ENCODE results near the gene COL26A1.
"Not testable (repeated sequence)": the region's sequence is repeated elsewhere in the genome, so short reads cannot be mapped to it uniquely, and the experiment has no call there.

Gene COL26A1

GRCh38 chr7:101604331-101604933 lies 241.8 kb downstream of the COL26A1 start:
- DNase-seq, result no peak

- not testable (repeated sequence) for DNase-seq
Observed at GRCh38 chr7:101604934-101605332, 242.3 kb downstream of the COL26A1 start.

DNA sequence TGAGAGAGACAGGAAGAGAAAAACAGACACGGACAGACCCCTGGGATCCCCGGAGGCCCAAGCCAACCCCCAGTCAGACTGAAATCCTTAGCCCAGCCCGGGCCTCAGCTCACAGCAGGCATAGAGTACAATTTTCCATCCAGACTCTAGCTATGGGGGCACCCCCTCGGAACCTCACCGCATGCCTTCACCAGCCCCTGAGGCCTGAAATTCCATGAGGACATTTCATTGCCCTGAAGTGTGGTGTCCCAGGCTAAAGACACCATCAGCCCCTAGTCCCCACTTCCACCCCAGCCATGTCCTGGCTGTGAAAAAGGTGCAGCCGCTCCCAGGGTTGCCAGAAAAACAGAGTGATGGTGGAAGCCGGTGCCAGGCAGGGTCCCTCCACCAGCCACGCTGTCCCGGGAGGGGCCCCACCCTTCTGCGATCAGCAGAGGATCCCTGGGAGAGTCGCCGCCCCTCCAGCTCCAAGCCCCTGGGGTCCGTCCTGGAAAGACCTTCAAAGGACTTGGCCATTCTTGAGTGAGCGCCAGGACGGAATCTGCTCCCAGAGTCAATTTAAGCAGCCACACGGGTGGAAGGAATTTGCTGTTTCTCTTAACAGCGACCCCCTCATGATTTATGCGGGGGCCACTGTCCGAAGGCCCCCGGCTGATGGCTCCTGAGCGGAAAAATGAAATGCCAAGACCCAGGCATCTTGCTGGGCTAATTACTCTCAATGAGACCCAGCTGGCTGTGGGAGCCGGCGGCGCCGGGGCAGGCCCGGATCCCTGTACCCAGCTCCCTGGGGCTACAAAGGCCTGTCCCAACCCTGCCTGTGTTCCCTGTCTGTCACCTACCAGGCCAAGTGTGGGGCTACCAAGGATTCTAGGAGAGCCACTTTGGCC lies 243.2 kb downstream of the COL26A1 start:
- DNase-seq, result no peak

GRCh38 chr7:101606498-101606923 lies 243.8 kb downstream of the COL26A1 start:
- no peak for DNase-seq
